GM03348 (cell line): ENCODE results near the gene CAGE1.
A peak's percentile ranks its signal among the peaks of the same experiment; 100 is the strongest.
"Not testable (repeated sequence)": the region's sequence is repeated elsewhere in the genome, so short reads cannot be mapped to it uniquely, and the experiment has no call there.

ENCODE experiments used
- DNase-seq: peaks from one replicate; pipeline ENCODE4 v3.0.0; 2012; ENCODE audit warnings: low spot score

CAGE1 gene

DNA sequence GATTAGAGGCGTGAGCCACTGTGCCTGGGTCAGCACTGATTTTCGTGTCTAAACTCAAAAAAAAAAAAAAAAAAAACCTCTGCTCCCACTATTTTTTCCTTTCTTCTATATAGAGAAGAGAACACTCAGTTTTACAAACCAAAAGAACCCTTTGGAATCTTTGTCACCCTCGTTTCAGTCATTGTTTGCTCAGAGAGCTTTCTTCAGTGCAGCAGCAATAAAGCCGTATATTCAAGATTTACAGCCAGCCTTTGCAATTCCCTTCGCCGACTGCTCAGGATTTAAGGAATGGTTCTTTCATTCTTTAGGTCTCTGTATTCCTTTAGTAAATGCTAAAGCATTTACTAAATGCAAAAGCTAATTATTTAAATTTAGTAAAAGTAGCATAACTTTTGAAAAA lies 20.2 kb upstream of the CAGE1 start:
- no peak for DNase-seq

DNA sequence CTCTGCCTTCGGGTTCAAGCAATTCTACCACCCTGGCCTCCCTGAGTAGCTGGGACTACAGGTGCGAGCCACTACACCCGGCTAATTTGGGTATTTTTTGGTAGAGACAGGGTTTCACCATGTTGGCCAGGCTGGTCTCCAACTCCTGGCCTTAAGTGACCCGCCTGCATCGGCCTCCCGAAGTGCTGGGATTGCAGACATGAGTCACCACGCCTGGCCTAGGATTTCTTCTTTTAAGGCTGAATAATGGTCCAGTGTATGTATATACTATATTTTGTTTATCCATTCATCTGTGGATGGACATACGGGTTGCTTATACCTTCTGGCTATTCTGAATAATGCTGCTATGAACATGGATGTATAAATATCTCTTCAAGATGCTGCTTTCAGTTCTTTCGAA lies 17.2 kb upstream of the CAGE1 start:
- no peak for DNase-seq

DNA sequence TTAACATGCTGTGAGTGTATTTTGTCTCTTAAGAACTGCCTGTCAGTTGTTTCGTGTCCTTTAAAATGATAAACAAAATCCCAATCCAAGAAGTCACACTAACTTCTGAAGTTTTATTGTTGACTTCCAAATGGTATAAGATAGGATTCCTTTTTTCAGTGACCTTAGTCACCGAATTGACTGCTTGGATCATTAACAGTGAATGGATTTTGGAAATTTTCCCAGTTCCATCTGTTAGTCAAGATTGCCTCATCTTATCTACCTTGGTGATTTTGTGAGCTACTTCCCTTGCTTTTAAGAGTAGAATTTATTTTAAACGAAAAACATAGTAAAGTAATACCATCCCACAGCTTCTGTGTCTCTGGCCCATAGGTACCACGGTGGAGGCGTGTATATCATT lies 15.0 kb upstream of the CAGE1 start:
- DNase-seq: no peak

DNA sequence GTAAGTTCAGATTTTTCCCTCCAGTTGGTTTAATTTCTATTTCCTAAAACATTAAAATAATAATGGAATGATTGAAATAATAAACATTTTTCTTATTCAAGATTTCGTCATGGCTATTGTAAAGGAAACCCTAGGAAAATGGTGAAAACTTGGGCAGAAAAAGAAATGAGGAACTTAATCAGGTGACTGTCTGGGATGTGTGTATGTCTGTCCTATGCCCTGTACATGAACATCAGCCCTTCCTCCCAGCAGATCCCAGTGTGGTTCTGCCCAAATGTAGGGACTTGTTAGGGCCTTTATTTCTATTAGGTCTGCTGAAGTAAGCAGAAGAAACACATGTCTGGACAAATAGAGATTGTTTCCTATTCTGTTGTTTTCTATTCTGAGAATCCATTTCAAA lies 13.2 kb upstream of the CAGE1 start:
- DNase-seq: no peak

DNA sequence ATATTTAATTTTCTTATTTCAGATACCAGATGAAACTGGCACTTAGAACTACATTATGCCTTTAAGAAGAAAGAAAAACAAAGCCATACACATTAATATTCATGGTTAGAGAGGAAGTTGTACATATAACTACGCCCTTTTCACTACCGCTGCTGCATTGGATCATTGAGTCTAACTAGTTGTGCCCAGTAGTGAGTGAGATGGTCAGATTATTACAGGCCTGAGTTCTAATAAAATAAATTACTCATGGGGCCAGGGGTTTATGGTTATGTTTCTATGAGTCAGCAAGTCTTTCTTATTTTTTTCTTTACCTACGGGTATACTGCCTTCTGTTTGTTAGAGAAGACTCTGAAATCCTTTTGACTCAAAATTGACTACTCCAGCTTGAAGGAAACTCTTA lies 11.5 kb upstream of the CAGE1 start:
- DNase-seq: no peak

DNA sequence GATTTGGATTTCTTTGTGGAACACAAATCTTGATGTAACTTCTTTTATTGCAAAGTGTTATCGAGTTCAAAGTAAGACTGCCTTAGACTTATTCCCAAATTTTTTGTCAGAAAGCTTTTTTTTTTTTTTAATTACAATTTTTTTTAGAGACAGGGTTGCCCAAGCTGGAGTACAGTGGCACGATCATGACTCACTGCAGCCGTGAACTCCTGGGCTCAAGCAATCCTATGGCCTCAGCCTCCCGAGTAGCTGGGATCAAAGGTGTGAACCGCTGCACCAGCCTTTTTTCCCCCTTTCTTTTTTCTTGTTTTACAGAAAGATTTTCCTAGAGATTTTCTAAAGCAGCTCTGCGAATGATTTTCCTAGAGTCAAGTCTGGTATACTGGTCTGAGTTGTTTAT lies 2.9 kb upstream of the CAGE1 start:
- no peak for DNase-seq

DNA sequence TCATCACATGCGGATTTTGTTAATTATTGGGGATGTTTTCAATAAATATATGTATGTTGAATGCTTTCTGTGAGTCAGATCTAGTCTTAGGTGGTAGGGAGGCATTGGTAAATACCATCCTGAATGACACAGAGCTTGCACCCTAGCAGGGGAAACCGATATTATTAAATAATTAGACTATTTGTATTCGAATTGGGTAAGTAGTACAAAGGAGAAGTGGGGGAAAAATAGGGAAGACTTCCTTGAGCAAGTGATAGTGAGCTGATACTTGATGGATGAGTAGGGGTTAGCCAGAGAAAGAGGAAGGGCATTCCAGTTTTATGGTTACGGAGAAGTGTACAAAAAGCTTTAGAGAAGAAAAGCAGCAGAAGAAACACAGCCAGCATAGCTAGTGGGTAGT lies 1.6 kb upstream of the CAGE1 start:
- no peak for DNase-seq

DNA sequence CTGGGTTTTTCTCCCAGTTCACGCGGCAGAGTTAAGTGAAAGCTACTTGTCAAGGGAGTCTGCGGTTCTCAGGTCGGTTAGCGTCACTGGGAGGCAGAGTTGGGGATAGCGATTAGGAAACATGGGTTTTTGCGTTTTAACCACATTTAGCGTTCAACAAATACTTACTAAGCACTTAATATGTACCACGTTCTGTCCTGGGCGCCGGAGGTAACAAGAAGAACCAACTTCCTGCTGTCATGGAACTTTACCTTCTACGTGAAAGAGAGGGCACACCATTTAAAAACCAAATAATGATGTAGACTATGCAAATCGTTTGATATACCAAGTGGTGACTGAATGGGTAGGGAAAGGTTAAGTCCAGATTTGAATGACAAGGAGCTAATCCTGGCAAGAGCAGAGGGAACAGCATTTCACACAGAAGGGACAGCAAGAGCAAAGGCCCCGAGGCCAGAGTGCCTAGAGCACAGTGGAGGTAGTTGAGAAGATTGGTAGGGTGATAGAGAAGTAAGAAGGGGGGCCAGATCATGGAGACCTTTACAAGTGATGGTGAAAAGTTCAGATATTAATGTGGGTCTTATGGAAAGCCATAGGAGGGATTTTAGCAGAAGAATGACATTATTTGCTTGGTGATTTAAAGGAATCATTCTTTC lies 810 bp upstream of the CAGE1 start:
- DNase-seq: no peak

DNA sequence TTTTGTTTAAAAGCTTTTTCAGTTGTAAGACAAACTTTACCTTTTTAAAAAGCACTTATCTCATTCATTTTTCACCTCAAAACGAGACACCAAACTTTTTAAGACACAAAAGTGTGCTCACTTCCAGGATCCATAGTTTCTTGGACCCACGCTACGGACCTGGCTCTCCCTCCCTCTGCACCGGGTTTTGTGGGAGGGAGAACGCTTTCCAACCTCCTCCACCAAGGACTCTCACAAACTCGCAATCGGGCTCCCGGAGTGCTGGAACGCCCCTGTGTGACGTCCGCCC lies 436 bp downstream of the CAGE1 start:
- DNase-seq: peak; percentile 68

DNA sequence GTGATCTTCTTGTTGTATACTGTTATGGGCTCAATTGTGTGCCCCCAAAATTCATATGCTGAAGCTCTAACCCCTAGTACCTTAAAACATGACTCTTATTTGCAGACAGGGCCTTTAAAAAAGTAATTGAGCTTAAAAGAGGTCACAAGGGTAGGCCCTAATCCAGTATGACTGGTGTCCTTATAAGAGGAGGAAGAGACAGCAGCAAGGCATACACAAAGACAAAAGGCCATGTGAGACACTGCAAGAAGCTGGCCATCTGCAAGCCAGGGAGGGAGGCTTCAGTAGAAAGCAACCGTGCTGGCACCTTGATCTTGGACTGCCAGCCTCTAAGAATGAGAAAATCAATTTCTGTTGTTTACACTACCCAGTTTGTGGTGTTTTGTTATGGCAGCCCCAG lies 8.4 kb downstream of the CAGE1 start:
- DNase-seq: no peak

DNA sequence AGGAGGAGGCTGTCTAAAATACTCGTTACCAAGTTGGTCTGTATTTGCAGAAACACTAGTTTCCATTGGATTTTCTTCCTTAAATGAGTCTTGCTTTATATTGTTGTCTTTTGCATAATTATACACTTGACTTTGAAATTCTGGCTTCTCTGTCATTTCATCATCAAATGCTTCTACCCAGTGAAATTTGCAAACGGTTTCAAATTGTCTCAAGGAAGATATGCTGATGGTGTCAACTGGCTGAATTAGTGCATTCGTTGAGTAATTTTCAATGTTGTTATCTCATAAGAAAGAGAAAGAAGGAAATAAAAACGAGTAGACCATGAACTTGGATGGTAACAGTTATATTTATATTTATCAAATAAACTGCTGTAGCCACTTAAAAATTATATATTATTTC lies 10.8 kb downstream of the CAGE1 start:
- DNase-seq: no peak

DNA sequence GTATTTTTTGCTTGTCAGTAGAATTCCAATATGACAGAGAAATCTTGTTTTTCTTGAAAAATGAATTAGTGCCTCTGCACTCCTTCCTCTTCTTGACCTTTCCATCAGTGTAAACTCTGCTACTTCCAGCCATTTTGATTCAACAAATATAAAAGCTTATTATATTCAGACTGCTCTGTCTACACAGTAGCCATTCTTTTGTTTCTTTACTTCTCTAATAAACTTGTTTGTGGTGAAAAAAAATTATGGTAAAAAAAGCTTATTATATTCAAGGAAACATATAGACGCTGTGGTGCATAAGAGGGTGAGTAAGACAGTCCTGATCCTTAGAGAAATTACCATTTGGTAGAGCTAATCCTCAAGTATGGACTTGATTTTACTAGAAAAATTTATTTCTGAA lies 11.6 kb downstream of the CAGE1 start:
- no peak for DNase-seq

DNA sequence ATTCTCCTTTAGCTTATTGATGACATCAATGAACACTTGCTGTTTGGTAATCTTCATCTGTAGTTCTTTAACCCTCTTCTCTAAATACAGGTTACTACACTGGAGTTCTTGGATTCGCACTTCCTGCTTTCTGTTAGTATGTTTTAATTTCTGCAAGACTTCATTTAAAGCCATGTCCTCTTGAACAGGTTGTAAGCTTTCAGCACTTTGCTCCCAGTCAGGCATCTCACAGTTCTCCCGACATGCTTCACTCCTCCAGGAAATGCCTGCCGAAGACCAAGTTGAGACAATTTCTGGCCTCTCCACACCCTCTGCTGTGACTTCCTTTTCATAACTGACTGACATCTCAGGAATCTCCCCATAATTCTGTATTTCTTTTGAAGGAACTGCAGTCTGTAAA lies 15.8 kb downstream of the CAGE1 start:
- DNase-seq: no peak

DNA sequence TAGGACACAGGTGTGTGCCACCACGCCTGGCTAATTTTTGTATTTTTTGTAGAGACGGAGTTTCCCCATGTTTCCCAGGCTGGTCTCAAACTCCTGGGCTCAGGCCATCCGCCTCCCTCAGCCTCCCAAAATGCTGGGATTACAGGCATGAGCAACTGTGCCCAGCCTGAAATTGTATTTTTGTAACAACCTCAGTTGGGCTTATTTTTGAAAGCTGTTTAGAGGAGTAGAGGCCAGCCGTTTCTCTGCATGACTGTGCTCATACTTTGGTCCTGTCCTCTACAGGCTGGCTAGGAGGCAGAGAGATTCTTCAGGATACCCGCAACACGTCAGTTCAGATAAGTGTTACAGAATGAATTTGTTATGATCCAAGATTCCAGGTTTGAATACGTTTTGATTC lies 22.1 kb downstream of the CAGE1 start:
- no peak for DNase-seq

DNA sequence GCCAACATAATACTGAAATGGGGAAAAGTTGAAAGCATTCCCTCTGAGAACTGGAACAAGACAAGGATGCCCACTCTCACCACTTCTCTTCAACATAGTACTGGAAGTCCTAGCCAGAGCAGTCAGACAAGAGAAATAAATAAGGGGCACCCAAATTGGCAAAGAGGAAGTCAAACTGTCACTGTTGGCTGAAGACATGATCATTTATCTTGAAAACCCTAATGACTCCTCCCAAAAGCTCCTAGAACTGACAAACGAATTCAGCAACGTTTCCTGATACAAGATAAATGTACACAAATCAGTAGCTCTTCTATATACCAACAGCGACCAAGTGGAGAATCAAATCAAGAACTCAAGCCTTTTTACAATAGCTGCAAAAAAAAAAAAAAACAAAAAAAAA lies 37.6 kb downstream of the CAGE1 start:
- DNase-seq: not testable (repeated sequence)

DNA sequence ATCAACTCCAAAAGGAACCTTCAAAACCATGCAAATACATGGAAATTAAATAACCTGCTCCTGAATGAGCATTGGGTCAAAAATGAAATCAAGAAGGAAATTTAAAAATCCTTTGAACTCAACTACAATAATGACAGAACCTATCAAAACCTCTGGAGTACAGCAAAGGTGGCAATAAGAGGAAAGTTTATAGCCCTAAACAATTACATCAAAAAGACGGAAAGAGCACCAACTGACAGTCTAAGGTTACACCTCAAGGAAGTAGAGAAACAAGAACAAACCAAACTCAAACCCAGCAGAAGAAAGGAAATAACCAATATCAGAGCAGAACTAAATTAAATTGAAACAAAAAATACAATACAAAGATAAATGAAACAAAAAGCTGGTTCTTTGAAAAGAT lies 39.0 kb downstream of the CAGE1 start:
- DNase-seq: not testable (repeated sequence)

DNA sequence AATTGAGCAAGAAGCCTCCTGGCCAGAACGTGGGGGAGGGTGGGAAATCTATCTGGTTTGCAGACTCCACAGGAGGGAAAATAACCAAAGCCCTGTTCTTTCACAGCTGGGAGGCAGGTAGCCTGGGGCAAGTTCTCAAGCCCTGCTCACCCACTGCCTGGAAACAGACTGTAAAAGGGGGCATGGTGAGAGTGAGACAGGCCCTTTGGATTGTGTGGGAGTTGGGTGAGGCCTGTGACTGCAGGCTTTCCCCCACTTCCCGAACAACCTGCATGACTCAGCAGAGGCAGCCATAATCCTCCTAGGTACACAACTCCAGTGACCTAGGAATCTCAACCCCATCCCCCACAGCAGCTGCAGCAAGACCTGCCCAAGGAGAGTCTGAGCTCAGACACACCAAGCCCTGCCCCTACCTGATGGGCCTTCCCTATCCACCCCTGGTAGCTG lies 42.0 kb downstream of the CAGE1 start:
- DNase-seq: not testable (repeated sequence)

DNA sequence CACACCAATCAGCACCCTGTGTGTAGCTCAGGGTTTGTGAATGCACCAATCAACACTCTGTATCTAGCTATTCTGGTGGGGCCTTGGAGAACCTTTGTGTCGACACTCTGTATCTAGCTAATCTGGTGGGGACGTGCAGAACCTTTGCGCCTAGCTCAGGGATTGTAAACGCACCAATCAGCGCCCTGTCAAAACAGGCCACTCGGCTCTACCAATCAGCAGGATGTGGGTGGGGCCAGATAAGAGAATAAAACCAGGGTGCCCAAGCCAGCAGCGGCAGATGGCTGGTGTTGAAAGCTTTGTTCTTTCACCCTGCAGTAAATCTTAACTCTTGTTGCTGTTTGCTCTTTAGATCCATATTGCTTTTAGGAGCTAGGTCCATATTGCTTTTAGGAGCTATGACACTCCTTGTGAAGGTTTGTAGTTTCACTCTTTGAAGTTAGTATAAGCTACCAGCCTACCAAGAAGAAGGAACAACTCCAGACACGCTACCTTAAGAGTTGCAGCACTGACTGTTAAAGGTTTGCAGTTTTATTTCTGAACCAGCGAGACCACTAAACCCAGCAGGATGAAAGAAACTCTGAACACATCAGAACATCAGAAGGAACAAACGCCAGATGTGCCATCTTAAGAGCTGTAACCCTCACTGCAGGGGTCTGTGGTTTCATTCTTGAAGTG lies 44.6 kb downstream of the CAGE1 start:
- DNase-seq: not testable (repeated sequence)

DNA sequence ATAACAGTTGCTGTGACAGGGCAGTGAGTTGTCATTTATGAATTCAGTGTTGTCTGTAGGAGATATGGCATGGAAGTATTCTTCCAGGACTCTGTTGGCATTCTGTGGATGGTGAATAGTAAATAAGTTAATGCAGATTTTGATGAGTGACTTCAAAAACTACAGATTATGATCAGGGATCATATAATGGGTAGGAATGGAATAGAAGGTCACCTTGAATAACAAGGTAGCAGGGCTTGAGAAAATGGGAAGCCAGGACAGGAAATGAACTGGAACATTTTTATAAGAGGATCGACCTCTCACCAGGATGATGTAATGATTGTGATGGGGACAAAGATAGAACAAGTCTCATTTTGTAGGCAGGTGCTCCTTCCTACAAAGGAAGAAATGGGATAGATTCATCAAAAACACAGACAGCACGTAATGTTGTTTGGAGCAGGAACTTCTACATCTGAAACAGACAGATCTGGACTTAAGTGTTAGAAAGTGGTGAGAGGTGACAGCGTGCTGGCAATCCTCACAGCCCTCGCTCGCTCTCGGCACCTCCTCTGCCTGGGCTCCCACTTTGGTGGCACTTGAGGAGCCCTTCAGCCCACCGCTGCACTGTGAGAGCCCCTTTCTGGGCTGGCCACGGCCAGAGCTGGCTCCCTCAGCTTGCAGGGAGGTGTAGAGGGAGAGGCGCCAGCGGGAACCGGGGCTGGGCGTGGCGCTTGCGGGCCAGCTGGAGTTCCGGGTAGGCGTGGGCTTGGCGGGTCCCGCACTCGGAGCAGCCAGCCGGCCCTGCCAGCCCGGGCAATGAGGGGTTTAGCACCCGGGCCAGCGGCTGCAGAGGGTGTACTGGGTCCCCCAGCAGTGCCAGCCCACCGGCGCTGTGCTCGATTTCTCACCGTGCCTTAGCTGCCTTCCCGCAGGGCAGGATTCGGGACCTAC lies 45.7 kb downstream of the CAGE1 start:
- no peak for DNase-seq

DNA sequence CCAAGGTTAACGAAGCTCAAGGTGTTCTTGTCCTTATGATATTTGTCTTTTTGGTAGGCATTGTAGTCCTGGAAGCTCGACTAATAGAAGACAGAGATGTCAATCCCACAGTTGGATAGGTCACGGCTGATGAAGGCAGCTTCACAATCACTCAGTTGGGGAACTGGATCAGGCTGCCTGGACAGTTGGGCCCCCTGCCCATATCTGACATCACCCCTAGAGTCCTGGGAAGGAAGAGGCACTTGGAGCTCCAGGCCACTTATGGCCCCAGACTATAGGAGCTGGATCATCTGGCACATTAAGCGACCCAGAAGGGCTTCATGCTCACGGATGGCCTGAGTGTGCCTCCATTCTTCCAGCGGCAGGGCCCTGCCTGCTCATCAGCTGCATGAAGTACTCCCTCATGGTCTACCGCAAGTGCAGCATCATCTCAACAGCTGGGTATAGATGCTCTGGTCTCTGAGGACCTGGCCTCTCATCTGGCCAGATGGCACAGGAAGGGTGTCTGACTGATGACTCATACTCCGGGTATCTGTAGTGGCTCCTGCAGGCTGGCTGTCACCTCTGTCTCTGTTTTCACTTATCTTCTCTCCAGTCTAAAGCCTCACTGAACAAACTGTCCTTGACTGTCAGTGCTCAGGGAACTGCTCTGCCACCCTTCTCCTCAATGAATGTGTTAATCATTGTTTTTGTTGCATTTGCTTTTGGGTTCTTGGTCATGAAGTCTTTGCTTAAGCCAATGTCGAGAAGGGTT lies 47.4 kb downstream of the CAGE1 start:
- peak; percentile 28 for DNase-seq

DNA sequence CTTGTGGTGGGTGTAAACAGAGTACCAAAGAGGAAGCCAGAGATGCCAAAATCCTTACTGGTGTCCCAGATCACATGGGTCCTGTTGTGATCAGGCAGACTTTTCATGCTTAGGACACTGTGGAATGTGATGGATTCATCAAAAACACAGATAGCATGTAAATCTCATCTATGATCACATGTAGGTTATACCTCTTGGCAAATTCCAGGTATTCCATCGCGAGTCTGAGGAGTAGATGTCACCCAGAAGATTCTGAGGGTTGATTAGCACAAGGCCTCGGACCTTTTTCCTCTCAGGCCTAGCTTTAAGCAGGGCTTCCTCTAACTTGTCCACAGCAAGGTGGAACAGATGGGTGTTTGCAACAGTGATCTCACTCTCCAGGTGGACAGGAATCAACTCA lies 48.3 kb downstream of the CAGE1 start:
- no peak for DNase-seq

DNA sequence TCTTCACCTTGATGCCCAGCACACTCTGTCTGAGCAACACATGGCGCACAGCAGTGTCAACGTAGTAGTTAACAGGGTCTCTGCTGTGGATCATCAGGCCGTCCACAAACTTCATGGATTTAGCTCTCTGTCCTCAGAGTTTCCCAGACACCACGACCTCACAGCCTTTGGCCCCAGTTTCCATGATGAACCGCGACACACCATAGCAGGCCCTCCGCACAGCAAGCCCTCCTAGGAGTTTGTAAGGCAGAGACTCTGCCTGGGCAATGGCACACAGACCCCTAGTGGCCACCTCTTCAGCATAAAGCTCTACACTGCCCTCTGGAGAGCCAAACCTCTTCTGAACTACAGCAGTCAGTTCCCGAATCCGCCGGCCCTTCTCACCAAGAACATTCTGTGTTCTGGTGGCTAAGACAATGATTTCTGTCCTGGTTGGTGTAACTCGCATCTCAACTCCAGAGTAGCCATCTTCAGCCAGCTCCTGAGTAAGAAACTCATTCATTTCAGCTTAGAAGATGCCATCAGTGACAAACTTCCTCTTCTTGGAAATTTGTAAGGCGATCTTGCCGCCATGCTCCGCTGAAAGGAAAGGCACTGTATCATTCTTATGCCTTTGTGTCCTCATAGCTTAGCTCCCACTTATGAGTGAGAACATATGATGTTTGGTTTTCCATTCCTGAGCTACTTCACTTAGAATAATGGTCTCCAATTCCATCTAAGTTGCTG lies 50.4 kb downstream of the CAGE1 start:
- DNase-seq: not testable (repeated sequence)
